Transverse colon (tissue), 1 donor: ENCODE results near the gene ELMO3.

Source experiments
- EP300 ChIP-seq: sonication (generic); formaldehyde crosslinking; IDR thresholded peaks from one replicate; pipeline ENCODE4 v1.6.1; 2017; ENCODE audit warnings: antibody characterized with exemption, low read depth
- POLR2A ChIP-seq: fragments of 450-650 bp; IDR thresholded peaks from one replicate; pipeline ENCODE4 v1.6.1; 2016; ENCODE audit warnings: antibody characterized with exemption, mild to moderate bottlenecking, moderate library complexity

GRCh38 chr16:67252609-67253497, 53.9 kb downstream of the ELMO3 start:
- TF ChIP-seq POLR2A (no peak), EP300 (no peak)
